Measurements from ENCODE around the gene CLCNKA.
"Not testable (repeated sequence)": the region's sequence is repeated elsewhere in the genome, so short reads cannot be mapped to it uniquely, and the experiment has no call there.

CLCNKA gene

DNA sequence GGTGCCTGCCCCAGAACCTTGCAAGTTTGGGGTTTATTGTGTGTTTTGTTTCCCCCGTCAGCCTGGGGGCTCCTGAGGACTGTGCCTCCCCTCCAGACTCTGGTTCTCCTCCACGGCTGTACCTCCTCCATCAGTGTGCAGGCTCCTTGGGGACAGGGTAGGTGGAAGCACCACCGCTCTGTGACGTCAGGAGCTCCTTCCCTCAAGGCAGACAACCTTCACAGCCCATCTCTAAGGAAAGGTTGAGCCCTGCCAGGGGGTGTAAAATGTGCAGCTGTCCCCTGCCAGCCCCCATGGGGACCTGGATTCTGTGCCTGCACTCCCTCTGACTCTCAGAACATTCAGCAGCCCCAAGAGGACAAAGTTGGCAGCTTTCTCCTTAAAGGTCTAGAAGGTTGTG lies 3.5 kb upstream of the CLCNKA start:
- no peak overlapping the region for H3K4me3 ChIP-seq (replicated peaks; ENCODE audit: low read depth, low read length)
- TF ChIP-seq, protein P1, sequence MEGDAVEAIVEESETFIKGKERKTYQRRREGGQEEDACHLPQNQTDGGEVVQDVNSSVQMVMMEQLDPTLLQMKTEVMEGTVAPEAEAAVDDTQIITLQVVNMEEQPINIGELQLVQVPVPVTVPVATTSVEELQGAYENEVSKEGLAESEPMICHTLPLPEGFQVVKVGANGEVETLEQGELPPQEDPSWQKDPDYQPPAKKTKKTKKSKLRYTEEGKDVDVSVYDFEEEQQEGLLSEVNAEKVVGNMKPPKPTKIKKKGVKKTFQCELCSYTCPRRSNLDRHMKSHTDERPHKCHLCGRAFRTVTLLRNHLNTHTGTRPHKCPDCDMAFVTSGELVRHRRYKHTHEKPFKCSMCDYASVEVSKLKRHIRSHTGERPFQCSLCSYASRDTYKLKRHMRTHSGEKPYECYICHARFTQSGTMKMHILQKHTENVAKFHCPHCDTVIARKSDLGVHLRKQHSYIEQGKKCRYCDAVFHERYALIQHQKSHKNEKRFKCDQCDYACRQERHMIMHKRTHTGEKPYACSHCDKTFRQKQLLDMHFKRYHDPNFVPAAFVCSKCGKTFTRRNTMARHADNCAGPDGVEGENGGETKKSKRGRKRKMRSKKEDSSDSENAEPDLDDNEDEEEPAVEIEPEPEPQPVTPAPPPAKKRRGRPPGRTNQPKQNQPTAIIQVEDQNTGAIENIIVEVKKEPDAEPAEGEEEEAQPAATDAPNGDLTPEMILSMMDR (IDR thresholded peaks at IDR 0.05; ENCODE audit: low read length, missing control alignments) = no peak
- DNase-seq (ENCODE audit: low read depth) = peak; percentile 11

DNA sequence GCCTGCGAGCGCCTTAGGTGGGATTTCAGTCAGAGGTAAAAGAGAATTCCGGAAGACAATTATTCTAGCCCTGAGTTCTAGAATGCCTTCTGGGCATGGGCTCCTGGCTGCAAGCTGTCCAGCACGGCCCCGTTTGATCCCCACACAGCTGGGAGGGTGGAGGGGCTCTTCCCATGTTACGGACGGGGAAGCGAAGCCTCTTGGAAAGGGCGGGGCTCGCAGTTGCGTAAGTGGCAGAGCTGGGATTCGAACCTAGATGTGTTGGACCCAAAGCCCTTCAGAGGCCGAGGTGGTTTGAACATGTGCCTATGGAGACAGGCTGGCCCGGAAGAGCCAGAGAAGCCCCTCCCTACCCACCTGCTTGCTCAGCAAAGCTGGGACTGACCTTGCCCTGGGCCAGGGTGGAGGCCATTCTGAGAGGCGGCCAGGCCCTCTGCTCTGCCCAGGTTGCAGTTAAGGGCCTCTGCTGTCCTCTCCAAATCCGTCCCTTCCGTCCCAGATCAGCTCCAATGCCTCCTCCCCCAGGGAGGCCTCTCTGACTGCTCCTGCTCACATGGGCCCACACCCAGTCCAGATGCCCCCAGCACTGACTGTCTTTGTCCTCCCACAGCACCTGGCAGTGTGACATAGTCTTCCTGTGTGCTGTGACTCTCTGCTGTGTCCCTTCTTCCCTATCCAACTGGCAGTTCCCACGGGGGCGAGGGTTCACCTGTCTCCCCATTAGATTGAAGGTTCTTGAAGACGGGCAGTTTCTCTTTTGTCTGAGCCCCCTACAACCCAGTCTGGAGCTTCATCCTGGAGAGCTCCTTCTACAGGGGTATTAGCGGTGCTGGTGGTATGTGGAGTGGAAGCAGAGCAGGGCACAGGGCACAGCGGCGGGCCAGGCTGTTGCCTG lies 2.8 kb upstream of the CLCNKA start:
- DNase-seq (ENCODE audit: low read depth) = no peak
- TF ChIP-seq, protein P1 (IDR thresholded peaks at IDR 0.05; ENCODE audit: low read length, missing control alignments) = no peak
- no peak overlapping the region for H3K4me3 ChIP-seq (replicated peaks; ENCODE audit: low read depth, low read length)

DNA sequence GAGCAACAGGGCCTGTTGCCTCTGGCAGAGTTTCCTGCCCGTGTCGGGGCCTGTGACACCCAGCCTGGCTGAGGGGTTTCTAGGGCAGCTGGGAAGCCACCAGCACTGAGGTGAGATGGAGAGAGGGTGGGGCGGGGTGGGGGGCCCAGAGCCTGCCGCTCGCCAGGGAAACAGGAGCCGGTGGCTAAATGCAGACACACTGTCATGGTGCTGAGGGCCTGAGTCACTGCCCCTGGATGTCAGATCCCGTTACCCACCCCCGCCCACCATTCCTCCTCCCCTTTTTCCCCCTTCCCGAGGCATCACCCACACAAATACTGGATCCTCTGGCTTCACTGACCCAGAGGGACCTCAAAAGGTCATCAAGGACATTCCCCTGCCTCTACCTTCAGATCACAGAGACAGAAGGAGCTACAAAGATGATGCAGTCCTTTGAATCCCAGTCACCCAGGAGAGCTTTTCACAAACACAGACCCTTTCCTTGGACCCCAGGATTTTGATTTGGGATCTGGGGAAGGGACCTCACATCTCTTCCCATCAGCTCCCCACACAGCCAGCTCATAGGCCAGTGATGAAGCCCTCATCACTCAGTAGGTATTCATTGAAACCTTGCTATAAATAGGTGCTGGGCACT lies 2.1 kb upstream of the CLCNKA start:
- DNase-seq (ENCODE audit: low read depth) = no peak
- no peak overlapping the region for H3K4me3 ChIP-seq (replicated peaks; ENCODE audit: low read depth, low read length)
- TF ChIP-seq, protein P1 (IDR thresholded peaks at IDR 0.05; ENCODE audit: low read length, missing control alignments) = no peak

DNA sequence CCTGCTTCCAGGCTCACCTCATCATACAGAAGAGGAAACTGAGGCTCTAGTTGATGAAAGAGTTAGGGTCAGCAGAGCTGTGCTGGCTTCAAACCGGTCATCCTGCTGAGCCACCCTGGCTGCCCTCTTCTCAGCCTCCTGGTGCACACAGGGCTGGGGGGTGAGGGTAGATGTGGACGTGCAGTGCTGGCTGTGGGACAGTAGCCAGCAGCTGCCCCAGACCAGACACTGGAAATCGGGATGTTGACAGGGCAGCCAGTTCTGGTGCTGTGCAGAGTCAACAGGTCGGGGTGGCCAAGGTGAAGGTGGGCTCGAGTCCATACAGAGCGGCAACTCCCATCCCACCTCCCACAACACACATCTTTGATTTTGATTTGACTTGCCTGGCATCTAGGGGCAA lies 1.5 kb upstream of the CLCNKA start:
- no peak for DNase-seq (ENCODE audit: low read depth)
- TF ChIP-seq, protein P1 (IDR thresholded peaks at IDR 0.05; ENCODE audit: low read length, missing control alignments) = no peak
- no peak overlapping the region for H3K4me3 ChIP-seq (replicated peaks; ENCODE audit: low read depth, low read length)

DNA sequence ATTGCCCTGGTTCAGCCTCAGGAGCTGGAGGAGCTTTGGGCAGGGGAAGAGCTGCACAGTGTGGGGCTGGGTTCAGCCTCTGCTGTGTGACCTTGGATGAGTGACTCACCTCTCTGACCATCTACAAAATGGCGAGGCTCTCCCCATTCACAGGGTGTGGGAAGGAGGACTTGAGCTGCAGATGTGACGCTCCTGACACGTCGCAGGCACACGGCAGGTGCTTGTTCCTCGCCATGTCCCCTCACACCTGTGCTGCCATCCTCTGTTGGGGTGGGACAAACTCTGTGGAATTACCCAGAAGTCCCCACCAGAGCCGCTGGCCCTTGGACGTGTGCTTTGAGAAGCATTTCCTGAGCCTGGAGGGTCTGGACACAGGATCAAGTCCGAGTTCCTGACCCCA lies 958 bp upstream of the CLCNKA start:
- H3K4me3 ChIP-seq (replicated peaks; ENCODE audit: low read depth, low read length); DNase-seq (ENCODE audit: low read depth): not testable (repeated sequence)

DNA sequence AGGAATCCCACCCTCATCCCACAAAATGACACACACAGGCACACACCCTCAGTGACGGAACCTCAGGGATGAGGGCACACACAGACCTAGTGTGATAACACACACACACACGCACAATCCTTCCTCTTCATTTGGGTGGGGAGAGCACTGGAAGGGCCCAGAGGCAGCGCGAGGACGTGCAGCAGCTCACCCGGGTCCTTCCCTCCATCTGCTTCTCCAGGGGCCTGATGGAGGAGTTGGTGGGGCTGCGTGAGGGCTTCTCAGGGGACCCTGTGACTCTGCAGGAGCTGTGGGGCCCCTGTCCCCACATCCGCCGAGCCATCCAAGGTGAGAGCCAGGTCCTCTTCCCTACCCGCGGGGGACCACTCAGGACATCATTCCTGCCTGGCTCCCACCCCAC lies 557 bp downstream of the CLCNKA start:
- H3K4me3 ChIP-seq (replicated peaks; ENCODE audit: low read depth, low read length) = no peak overlapping the region
- TF ChIP-seq, protein P1 (IDR thresholded peaks at IDR 0.05; ENCODE audit: low read length, missing control alignments) = no peak
- DNase-seq (ENCODE audit: low read depth) = no peak

DNA sequence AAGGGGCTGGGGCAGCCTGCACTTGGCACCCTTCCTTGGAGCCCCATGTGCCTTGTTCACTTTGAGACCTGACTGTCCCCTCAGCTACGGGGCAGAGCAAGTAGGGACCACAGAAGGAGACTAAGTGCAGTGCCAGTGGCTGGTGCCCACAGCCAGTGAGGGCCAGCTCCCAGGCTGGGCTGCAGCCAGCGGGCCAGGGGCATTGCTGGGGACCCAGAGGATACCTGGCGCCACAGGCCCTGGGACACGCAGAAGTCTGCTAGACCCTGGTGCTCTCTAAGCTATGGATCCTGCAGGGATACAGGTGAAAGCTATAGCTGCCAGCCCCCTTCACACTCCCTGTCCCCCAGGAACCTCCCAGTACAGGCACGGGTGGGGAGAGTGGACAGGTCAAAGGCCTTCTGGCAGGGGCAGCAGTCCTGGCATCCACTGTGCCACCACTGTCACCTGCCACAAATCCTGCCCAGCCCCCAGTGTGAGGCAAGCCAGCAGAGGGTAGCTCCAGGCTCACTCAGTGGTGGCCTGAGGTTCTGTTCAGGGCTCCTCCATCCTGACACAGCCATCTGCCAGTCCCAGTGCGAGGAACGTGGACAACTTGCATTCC lies 1.3 kb downstream of the CLCNKA start:
- TF ChIP-seq, protein P1 (IDR thresholded peaks at IDR 0.05; ENCODE audit: low read length, missing control alignments) = no peak
- no peak for DNase-seq (ENCODE audit: low read depth)
- no peak overlapping the region for H3K4me3 ChIP-seq (replicated peaks; ENCODE audit: low read depth, low read length)

DNA sequence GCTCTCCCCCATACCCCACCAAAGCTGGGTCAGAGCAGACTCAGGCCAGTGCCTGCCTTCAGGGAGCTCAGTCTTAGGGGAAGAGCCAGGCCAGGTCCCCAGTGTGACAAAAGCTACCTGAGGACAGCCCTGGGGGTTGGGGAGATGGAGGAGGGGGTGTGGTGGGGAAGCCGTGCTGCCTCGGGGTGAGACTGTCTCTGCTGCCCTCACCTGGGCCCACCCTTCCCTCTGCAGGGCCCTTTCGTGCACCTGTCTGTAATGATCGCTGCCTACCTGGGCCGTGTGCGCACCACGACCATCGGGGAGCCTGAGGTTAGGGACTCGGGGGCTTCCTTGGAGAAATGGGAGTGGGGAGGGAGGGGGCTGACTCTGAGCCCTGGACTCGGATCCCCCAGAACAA lies 4.5 kb downstream of the CLCNKA start:
- H3K4me3 ChIP-seq (replicated peaks; ENCODE audit: low read depth, low read length); DNase-seq (ENCODE audit: low read depth): not testable (repeated sequence)

All from fibroblast of pulmonary artery (primary cell).